HG02943 (cell line): ENCODE results near the gene TEX9.
"Not testable (repeated sequence)": the region's sequence is repeated elsewhere in the genome, so short reads cannot be mapped to it uniquely, and the experiment has no call there.

Source experiments
- ATAC-seq: cut with Tn5 transposase; IDR thresholded peaks from one replicate; pipeline ENCODE4 v1.9.1; 2021; ENCODE audit warnings: mild to moderate bottlenecking, low read depth, moderate library complexity; ENCODE audit not compliant: unreplicated experiment

The TEX9 gene

GRCh38 chr15:56365075-56365711 is at the start of gene TEX9:
Gene TEX9 (plus strand): TSS chr15:56365426. CDS start chr15:56365451, 25 bp downstream.
- peak; percentile 96 for ATAC-seq

- ATAC-seq = not testable (repeated sequence)
These were observed 48.7 kb upstream of the TEX9 start for GRCh38 chr15:56316561-56316960.

GRCh38 chr15:56320316-56320715 is 44.9 kb upstream of the TEX9 start:
- ATAC-seq = no peak

- ATAC-seq = no peak
These were observed 44.4 kb upstream of the TEX9 start for GRCh38 chr15:56320861-56321260.

GRCh38 chr15:56322444-56322843 is 42.8 kb upstream of the TEX9 start:
- ATAC-seq = no peak

GRCh38 chr15:56323435-56323834 is 41.8 kb upstream of the TEX9 start:
- ATAC-seq = no peak

- no peak for ATAC-seq
These were observed 40.0 kb upstream of the TEX9 start for GRCh38 chr15:56325186-56325585.

- no peak for ATAC-seq
These were observed 37.3 kb upstream of the TEX9 start for GRCh38 chr15:56327721-56328502.

DNA sequence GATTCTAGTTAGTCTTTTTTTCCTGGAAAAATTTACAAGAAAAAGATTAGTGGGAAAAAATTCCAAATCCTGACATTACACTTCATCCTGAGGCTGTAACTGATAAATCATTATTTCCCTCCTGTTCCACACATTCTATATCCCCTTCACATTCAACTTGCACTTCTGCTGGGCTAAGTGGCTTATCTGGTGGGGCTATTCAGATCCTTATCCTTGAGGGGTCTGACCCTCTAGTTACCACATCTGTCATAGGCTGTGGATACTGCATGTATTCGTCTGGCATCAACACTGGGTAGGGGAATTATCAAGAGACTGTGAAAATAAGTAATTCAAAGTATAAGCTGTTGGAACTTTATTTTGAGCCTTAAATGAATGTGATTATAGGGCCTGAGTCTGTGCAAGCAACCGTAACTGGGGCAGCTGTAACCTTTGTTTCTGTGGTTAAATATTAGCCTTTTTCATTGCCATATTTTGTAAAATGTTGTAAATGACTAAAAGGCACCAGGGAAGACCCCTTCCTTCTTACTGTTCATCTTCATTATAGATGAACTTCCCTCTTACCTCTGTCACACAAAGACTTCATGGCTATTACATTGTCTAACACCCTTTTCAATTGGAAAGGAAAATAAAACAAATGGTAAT is 28.0 kb upstream of the TEX9 start:
- no peak for ATAC-seq

- no peak for ATAC-seq
These were observed 25.6 kb upstream of the TEX9 start for GRCh38 chr15:56339594-56339993.

DNA sequence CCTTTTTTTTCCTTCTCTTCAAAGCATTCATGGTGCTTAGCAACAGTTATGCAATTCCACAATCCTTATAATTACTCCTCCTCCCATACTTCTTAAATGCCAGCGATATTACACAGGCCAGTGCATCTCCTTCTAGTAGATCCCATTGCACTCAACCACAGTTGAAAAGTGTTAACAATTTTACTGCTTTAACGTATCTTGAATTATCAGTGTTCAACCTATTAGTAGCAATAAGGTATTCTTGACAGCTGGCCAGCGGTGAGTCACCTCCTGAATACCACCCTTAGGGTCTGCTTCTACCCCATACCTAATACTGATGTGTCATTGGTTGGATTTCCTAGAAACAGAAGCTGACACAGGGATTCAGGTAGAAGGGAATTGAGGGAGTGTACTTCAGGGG is 24.0 kb upstream of the TEX9 start:
- no peak for ATAC-seq

DNA sequence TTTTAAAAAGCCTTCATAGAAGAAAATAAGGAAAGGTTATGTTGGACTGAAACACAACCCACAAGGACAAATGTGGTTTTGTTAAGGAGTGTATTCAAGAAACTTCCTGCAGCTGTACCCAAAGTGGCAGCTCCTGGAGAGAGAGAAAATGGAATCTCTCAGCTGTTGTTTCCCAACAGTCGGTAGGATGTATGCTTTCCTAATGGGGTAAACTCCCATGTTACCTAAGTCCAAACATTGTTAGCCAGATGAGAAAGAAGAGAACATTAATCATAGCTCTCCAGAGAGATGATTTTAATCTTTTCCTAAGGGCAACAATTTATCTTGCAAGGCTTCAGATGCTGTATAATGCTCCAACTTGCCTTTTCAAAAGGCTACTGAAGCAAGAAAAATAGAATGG is 22.6 kb upstream of the TEX9 start:
- no peak for ATAC-seq

GRCh38 chr15:56343879-56344278 is 21.3 kb upstream of the TEX9 start:
- no peak for ATAC-seq

GRCh38 chr15:56344336-56344735 is 20.9 kb upstream of the TEX9 start:
- no peak for ATAC-seq

- ATAC-seq = no peak
These were observed 18.8 kb upstream of the TEX9 start for GRCh38 chr15:56346414-56346813.

GRCh38 chr15:56349554-56349953 is 15.7 kb upstream of the TEX9 start:
- ATAC-seq = no peak

GRCh38 chr15:56351353-56351752 is 13.9 kb upstream of the TEX9 start:
- no peak for ATAC-seq

- ATAC-seq = no peak
These were observed 13.2 kb upstream of the TEX9 start for GRCh38 chr15:56351957-56352506.

GRCh38 chr15:56353119-56353518 is 12.1 kb upstream of the TEX9 start:
- ATAC-seq = no peak

GRCh38 chr15:56353740-56354139 is 11.5 kb upstream of the TEX9 start:
- ATAC-seq = no peak

DNA sequence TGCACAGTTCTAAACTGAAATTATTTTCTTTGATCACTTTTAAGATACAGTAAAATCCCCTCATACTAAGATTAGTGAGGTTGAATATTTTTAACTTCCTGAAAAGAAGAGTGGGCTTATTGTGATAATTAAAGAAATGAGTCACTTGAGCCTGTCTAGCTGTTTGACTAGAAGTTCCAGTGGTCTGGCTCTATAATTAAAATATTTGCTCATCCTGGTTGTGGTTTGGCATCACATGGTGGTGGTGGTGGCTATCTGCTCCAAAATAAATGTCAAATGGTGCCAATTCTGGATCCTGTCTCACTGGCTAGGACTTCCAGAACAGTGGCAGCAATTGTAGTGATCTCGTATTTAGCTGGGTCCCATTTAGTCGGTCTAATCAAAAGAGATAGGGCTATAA is 8.6 kb upstream of the TEX9 start:
- no peak for ATAC-seq
